Measurements from ENCODE around the gene ACBD4. TPM values are rescaled to one million over a fixed set of nuclear protein-coding genes. Genes with fewer than 3 reads are reported as not detected.
A peak's percentile ranks its signal among the peaks of the same experiment; 100 is the strongest.

The ACBD4 gene
- total RNA-seq, 4 donors from 2014 or later, result 25.9 to 41.9 (median 28.2) TPM

GRCh38 chr17:45096141-45096540 lies 39.3 kb upstream of the ACBD4 start:
- H3K27ac ChIP-seq, result peak overlapping the region in 2 of 4 donors; percentile 91 to 95
- TF ChIP-seq CTCF (IDR thresholded peaks at IDR 0.05), result peak; percentile 30 to 34 (median 31)
- no peak for TF ChIP-seq POLR2A (IDR thresholded peaks at IDR 0.05)
- peaks cover 0 to 81% (median 41%) of the 10 kb centered on the region in 4 donors for H3K4me1 ChIP-seq

GRCh38 chr17:45096926-45097325 lies 38.6 kb upstream of the ACBD4 start:
- Histone ChIP-seq H3K4me3 (no peak overlapping the region), H3K4me1 (peaks cover 0 to 81% (median 39%) of the 10 kb centered on the region in 4 donors), H3K27me3 (no peaks in the 10 kb centered on the region), H3K9me3 (no peaks in the 10 kb centered on the region), H3K27ac (peak overlapping the region in 3 of 4 donors; percentile 31 to 95 (median 91)), H3K36me3 (peaks cover 0 to 81% (median 43%) of the 10 kb centered on the region in 3 donors)
- no peak for TF ChIP-seq EP300 (IDR thresholded peaks at IDR 0.05)
- TF ChIP-seq CTCF (IDR thresholded peaks at IDR 0.05), result no peak
- no peak for TF ChIP-seq POLR2A (IDR thresholded peaks at IDR 0.05)
- 94 to 96% methylated on average over 11 of the region's 11 CpGs for WGBS, 2 donors
- DNase-seq (ENCODE audit: low spot score in 2 of 2), result no peak

More at GRCh38 chr17:45096141-45096540, 39.3 kb upstream of the ACBD4 start:
- H3K27me3 ChIP-seq, result no peaks in the 10 kb centered on the region
- H3K4me3 ChIP-seq, result no peak overlapping the region
- WGBS, 2 donors, result 54 to 68% methylated on average over 3 of the region's 3 CpGs
- no peaks in the 10 kb centered on the region for H3K9me3 ChIP-seq
- no peak for DNase-seq (ENCODE audit: low spot score in 2 of 2)
- peaks cover 0 to 83% (median 38%) of the 10 kb centered on the region in 3 donors for H3K36me3 ChIP-seq

DNA sequence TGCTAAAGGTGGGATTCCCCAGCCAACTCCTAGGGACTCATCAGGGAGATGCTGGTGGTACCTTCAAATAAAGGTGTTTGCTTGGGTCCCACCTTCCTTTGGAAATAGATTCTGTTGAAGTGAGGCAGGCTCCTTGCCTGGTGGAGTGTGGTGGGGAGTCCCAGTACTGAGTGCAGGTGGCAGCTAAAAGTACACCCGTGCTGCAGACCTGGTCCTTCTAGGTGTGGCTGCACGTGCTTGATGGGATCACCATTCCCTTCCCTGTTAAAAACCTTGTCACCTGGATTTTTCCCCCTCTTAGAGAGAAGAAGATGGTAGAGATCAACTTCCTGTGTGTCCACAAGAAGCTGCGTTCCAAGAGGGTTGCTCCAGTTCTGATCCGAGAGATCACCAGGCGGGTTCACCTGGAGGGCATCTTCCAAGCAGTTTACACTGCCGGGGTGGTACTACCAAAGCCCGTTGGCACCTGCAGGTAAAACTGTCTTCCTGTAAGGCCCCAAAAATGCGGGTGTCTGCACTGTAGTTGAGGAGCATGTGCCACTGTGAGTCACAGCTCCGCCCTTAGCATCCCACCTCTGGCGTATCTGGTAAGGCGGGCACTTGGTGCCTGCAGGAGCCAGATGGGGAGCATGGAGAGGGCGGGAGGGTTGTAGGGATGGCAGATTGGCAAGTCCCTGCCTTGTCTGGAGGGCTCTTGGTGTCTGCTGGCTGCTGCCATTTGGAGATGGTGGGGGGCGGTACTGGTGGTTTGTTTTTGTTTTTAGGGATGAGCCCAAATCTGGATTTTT lies 37.2 kb upstream of the ACBD4 start:
- peak overlapping the region; percentile 41 to 95 (median 70) for H3K27ac ChIP-seq
- H3K27me3 ChIP-seq, result no peaks in the 10 kb centered on the region
- no peaks in the 10 kb centered on the region for H3K9me3 ChIP-seq
- no peak for TF ChIP-seq CTCF (IDR thresholded peaks at IDR 0.05)
- no peak for TF ChIP-seq POLR2A (IDR thresholded peaks at IDR 0.05)
- no peak for TF ChIP-seq EP300 (IDR thresholded peaks at IDR 0.05)
- H3K4me3 ChIP-seq, result no peak overlapping the region
- peaks cover 0 to 80% (median 30%) of the 10 kb centered on the region in 4 donors for H3K4me1 ChIP-seq
- WGBS, 2 donors, result 81 to 85% methylated on average over 13 of the region's 13 CpGs
- H3K36me3 ChIP-seq, result peaks cover 0 to 92% (median 55%) of the 10 kb centered on the region in 3 donors
- no peak for DNase-seq (ENCODE audit: low spot score in 2 of 2)

GRCh38 chr17:45098869-45099616 lies 36.4 kb upstream of the ACBD4 start:
- H3K27me3 ChIP-seq, result no peaks in the 10 kb centered on the region
- H3K4me1 ChIP-seq, result peaks cover 0 to 72% (median 23%) of the 10 kb centered on the region in 4 donors
- H3K9me3 ChIP-seq, result no peaks in the 10 kb centered on the region
- H3K36me3 ChIP-seq, result peaks cover 0 to 93% (median 57%) of the 10 kb centered on the region in 3 donors
- peak; percentile 80 to 92 (median 87) for TF ChIP-seq CTCF (IDR thresholded peaks at IDR 0.05)
- TF ChIP-seq POLR2A (IDR thresholded peaks at IDR 0.05), result no peak
- TF ChIP-seq EP300 (IDR thresholded peaks at IDR 0.05), result peak in 1 of 2 donors; percentile 66
- no peak overlapping the region for H3K4me3 ChIP-seq
- WGBS, 2 donors, result 43 to 47% methylated on average over 9 of the region's 9 CpGs
- H3K27ac ChIP-seq, result peak overlapping the region; percentile 41 to 95 (median 70)
- peak; percentile 83 to 93 for DNase-seq (ENCODE audit: low spot score in 2 of 2)

Data from tibial nerve (tissue), 4 donors.